Measurements from ENCODE around the gene SLC12A6. TPM values are rescaled to one million over a fixed set of nuclear protein-coding genes. Genes with fewer than 3 reads are reported as not detected.

Gene SLC12A6
- total and polyA plus RNA-seq, 2 of the 13 experiments (the other 11 are each of a cell fraction or from before 2014, with no cell fraction given), result 15.2 to 30.1 TPM

DNA sequence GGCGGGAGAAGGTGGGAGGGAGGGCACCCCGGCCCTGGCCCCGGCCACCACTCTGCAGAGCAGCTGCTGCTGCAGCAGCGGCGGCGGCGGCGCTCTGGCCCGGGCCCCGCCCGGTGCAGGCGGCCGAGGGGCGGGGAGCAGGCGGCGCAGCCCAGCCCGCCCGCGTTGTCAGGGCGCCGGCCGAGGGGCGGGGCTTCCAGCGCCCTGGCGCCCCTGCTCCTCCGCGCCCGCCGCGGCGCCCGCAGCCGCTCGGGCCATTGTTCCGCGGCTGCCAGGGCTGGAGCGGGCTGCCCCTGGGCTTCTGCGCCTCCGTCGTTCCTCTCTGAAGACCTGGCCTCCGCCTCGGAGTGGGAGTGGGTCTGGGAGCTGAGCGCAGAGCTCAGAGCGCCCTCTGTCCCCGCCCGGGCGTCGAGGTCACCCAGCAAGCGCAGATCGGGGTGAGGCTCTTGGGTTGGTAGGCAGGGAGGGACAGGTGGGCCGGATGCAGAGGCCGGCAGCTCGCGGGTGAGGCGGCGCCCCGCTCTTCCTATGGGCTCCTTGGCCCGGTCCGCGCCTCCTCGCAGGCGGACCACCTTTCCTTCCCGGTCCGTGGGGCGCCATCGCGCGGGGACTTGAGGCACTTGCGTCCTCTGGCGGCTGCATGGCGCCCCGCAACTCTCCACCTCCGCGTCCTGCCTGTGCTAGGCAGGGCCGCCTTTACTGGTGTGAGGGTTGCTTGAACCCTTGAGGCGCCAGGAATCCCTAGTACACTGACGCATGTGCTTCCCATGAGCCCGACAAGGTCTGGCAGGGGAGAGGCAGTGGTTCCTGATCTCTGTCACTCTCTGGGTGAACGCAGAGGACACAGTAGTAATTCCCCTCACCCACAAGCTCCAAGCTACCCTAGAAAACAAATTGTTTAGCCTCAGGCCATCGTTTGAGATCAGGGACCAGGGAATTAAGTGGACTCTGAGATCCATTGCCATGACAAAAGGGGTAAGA, 29.8 kb upstream of the SLC12A6 start, which contains the start of gene LPCAT4 (continued):
- TF ChIP-seq HES4 (CRISPR knock-in tag; IDR thresholded peaks at IDR 0.05; ENCODE audit: borderline replicate concordance), result no peak; the same call in 1 of the 2 replicates
- TF ChIP-seq, protein P1, sequence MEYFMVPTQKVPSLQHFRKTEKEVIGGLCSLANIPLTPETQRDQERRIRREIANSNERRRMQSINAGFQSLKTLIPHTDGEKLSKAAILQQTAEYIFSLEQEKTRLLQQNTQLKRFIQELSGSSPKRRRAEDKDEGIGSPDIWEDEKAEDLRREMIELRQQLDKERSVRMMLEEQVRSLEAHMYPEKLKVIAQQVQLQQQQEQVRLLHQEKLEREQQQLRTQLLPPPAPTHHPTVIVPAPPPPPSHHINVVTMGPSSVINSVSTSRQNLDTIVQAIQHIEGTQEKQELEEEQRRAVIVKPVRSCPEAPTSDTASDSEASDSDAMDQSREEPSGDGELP (IDR thresholded peaks at IDR 0.05; ENCODE audit: borderline replicate concordance, low read depth), result no peak
- TF ChIP-seq, protein P2, sequence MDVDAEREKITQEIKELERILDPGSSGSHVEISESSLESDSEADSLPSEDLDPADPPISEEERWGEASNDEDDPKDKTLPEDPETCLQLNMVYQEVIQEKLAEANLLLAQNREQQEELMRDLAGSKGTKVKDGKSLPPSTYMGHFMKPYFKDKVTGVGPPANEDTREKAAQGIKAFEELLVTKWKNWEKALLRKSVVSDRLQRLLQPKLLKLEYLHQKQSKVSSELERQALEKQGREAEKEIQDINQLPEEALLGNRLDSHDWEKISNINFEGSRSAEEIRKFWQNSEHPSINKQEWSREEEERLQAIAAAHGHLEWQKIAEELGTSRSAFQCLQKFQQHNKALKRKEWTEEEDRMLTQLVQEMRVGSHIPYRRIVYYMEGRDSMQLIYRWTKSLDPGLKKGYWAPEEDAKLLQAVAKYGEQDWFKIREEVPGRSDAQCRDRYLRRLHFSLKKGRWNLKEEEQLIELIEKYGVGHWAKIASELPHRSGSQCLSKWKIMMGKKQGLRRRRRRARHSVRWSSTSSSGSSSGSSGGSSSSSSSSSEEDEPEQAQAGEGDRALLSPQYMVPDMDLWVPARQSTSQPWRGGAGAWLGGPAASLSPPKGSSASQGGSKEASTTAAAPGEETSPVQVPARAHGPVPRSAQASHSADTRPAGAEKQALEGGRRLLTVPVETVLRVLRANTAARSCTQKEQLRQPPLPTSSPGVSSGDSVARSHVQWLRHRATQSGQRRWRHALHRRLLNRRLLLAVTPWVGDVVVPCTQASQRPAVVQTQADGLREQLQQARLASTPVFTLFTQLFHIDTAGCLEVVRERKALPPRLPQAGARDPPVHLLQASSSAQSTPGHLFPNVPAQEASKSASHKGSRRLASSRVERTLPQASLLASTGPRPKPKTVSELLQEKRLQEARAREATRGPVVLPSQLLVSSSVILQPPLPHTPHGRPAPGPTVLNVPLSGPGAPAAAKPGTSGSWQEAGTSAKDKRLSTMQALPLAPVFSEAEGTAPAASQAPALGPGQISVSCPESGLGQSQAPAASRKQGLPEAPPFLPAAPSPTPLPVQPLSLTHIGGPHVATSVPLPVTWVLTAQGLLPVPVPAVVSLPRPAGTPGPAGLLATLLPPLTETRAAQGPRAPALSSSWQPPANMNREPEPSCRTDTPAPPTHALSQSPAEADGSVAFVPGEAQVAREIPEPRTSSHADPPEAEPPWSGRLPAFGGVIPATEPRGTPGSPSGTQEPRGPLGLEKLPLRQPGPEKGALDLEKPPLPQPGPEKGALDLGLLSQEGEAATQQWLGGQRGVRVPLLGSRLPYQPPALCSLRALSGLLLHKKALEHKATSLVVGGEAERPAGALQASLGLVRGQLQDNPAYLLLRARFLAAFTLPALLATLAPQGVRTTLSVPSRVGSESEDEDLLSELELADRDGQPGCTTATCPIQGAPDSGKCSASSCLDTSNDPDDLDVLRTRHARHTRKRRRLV (CRISPR knock-in tag; IDR thresholded peaks at IDR 0.05), result 0 out of 2 replicates have a peak, but pooled peaks have one; percentile 44
- no peak for TF ChIP-seq CCAR2 (optimal IDR thresholded peaks at IDR 0.05; ENCODE audit: low read depth, low read length)
- no peak for TF ChIP-seq CENPT (CRISPR knock-in tag; IDR thresholded peaks at IDR 0.05; ENCODE audit: low read depth)
- TF ChIP-seq RFX5 (IDR thresholded peaks at IDR 0.05; ENCODE audit: low read depth, low read length), result no peak
- TF ChIP-seq TRIM24 (CRISPR knock-in tag; IDR thresholded peaks at IDR 0.05), result no peak
- TF ChIP-seq ZNF549 (CRISPR knock-in tag; IDR thresholded peaks at IDR 0.05), result no peak
- TF ChIP-seq TBP (CRISPR knock-in tag; IDR thresholded peaks at IDR 0.05), result no peak
- TF ChIP-seq ZNF557 (CRISPR knock-in tag; IDR thresholded peaks at IDR 0.05), result no peak
- TF ChIP-seq, protein P3, sequence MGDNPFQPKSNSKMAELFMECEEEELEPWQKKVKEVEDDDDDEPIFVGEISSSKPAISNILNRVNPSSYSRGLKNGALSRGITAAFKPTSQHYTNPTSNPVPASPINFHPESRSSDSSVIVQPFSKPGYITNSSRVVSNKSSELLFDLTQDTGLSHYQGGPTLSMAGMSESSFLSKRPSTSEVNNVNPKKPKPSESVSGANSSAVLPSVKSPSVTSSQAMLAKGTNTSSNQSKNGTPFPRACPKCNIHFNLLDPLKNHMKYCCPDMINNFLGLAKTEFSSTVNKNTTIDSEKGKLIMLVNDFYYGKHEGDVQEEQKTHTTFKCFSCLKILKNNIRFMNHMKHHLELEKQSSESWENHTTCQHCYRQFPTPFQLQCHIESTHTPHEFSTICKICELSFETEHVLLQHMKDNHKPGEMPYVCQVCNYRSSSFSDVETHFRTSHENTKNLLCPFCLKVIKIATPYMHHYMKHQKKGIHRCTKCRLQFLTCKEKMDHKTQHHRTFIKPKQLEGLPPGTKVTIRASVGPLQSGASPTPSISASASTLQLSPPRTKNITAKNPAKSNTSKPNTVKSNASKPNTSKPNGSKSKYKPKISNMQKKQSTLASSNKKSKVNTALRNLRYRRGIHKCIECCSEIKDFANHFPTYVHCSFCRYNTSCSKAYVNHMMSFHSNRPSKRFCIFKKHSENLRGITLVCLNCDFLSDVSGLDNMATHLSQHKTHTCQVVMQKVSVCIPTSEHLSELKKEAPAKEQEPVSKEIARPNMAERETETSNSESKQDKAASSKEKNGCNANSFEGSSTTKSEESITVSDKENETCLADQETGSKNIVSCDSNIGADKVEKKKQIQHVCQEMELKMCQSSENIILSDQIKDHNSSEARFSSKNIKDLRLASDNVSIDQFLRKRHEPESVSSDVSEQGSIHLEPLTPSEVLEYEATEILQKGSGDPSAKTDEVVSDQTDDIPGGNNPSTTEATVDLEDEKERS (CRISPR knock-in tag; IDR thresholded peaks at IDR 0.05), result no peak
- no peak for TF ChIP-seq ZFAT (CRISPR knock-in tag; conservative IDR thresholded peaks at IDR 0.05)
- TF ChIP-seq RARA (CRISPR knock-in tag; IDR thresholded peaks at IDR 0.05), result no peak
- TF ChIP-seq ADNP (CRISPR knock-in tag; IDR thresholded peaks at IDR 0.05), result no peak
- no peak for TF ChIP-seq ZNF337 (CRISPR knock-in tag; IDR thresholded peaks at IDR 0.05; ENCODE audit: borderline replicate concordance, low read depth)
- TF ChIP-seq ATF1 (CRISPR knock-in tag; IDR thresholded peaks at IDR 0.05), result no peak
- no peak for TF ChIP-seq ZSCAN30 (CRISPR knock-in tag; IDR thresholded peaks at IDR 0.05)
- TF ChIP-seq SNAI1 (CRISPR knock-in tag; IDR thresholded peaks at IDR 0.05; ENCODE audit: borderline replicate concordance), result no peak
- no peak for TF ChIP-seq E2F5 (CRISPR knock-in tag; conservative IDR thresholded peaks at IDR 0.05)
- peak; percentile 67 for TF ChIP-seq ZNF883 (CRISPR knock-in tag; IDR thresholded peaks at IDR 0.05; ENCODE audit: not compliant biosample characterization)

All from HepG2 (cell line).